Measurements from ENCODE around the gene THBS1.

The THBS1 gene

GRCh38 chr15:39609166-39609916 is 28.5 kb downstream of the THBS1 start:
- DNase-seq: no peak

GRCh38 chr15:39610665-39611064 is 29.8 kb downstream of the THBS1 start:
- no peak for DNase-seq

GRCh38 chr15:39613271-39613670 is 32.4 kb downstream of the THBS1 start:
- no peak for DNase-seq

- DNase-seq: no peak
These were observed 33.0 kb downstream of the THBS1 start for GRCh38 chr15:39613861-39614260.

GRCh38 chr15:39616731-39617455 is 36.0 kb downstream of the THBS1 start:
- DNase-seq: no peak

- DNase-seq: no peak
These were observed 37.4 kb downstream of the THBS1 start for GRCh38 chr15:39618063-39618823.

- no peak for DNase-seq
These were observed 40.3 kb downstream of the THBS1 start for GRCh38 chr15:39621210-39621609.

GRCh38 chr15:39621976-39622375 is 41.1 kb downstream of the THBS1 start:
- DNase-seq: no peak

- DNase-seq: no peak
These were observed 42.0 kb downstream of the THBS1 start for GRCh38 chr15:39622660-39623516.

- peak; percentile 76 for DNase-seq
These were observed 42.7 kb downstream of the THBS1 start for GRCh38 chr15:39623529-39623931.

- peak; percentile 84 for DNase-seq
These were observed 43.9 kb downstream of the THBS1 start for GRCh38 chr15:39624806-39625205.

- no peak for DNase-seq
These were observed 44.6 kb downstream of the THBS1 start for GRCh38 chr15:39625451-39625850.

- DNase-seq: no peak
These were observed 45.0 kb downstream of the THBS1 start for GRCh38 chr15:39625856-39626255.

GRCh38 chr15:39627451-39628143 is 46.7 kb downstream of the THBS1 start:
- no peak for DNase-seq

GRCh38 chr15:39628144-39628508 is 47.2 kb downstream of the THBS1 start:
- DNase-seq: no peak

- DNase-seq: no peak
These were observed 47.8 kb downstream of the THBS1 start for GRCh38 chr15:39628546-39629257.

- peak; percentile 74 for DNase-seq
These were observed 48.5 kb downstream of the THBS1 start for GRCh38 chr15:39629371-39629770.

GRCh38 chr15:39629906-39630305 is 49.0 kb downstream of the THBS1 start:
- DNase-seq: no peak

- no peak for DNase-seq
These were observed 50.5 kb downstream of the THBS1 start for GRCh38 chr15:39631357-39631756.

- DNase-seq: no peak
These were observed 57.2 kb downstream of the THBS1 start for GRCh38 chr15:39638041-39638440.

- no peak for DNase-seq
These were observed 58.2 kb downstream of the THBS1 start for GRCh38 chr15:39639037-39639436.

Data from central memory CD4-positive, alpha-beta T cell (primary cell).